ENCODE data around the gene TMEM186.

DNA sequence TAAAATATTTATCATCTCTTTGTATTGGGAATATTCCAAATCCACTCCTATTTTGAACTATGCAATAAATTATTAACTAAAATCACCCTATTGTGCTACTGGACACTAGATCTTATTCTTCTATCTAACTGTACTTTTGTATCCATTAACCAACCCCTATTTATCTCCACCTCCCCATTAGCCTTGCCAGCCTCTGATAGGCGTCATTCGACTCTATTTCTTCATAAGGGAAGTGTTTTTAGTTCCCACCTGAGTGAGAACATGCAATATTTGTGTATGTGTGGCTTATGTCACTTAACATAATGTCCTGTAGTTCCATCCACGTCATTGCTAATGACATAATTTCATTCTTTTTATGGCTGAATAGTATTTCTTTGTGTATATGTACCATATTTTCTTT, 23.9 kb downstream of the TMEM186 start:
- TF ChIP-seq, protein P1, sequence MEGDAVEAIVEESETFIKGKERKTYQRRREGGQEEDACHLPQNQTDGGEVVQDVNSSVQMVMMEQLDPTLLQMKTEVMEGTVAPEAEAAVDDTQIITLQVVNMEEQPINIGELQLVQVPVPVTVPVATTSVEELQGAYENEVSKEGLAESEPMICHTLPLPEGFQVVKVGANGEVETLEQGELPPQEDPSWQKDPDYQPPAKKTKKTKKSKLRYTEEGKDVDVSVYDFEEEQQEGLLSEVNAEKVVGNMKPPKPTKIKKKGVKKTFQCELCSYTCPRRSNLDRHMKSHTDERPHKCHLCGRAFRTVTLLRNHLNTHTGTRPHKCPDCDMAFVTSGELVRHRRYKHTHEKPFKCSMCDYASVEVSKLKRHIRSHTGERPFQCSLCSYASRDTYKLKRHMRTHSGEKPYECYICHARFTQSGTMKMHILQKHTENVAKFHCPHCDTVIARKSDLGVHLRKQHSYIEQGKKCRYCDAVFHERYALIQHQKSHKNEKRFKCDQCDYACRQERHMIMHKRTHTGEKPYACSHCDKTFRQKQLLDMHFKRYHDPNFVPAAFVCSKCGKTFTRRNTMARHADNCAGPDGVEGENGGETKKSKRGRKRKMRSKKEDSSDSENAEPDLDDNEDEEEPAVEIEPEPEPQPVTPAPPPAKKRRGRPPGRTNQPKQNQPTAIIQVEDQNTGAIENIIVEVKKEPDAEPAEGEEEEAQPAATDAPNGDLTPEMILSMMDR (IDR thresholded peaks at IDR 0.05; ENCODE audit: low read depth, low read length): no peak
- no peak for TF ChIP-seq EZH2phosphoT487 (IDR thresholded peaks at IDR 0.05; ENCODE audit: low read depth)
